ENCODE data around the gene ZNF786.

DNA sequence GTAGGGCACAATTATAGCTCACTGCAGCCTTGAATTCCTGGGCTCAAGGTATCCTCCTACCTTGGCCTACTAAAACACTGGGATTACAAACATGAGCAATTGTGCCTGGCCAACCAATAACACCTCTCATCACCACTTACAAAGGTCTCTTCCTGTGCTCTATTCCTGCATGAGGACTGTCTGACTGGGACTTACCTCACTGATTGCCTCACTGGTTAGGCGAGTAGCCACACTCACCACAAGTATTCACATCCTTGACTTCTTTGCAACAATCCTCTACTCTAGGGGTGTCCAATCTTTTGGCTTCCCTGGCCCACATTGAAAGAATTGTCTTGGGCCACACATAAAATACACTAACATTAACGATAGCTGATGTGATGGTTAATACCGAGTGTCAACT, 39.6 kb downstream of the ZNF786 start:
- TF ChIP-seq, protein P1, sequence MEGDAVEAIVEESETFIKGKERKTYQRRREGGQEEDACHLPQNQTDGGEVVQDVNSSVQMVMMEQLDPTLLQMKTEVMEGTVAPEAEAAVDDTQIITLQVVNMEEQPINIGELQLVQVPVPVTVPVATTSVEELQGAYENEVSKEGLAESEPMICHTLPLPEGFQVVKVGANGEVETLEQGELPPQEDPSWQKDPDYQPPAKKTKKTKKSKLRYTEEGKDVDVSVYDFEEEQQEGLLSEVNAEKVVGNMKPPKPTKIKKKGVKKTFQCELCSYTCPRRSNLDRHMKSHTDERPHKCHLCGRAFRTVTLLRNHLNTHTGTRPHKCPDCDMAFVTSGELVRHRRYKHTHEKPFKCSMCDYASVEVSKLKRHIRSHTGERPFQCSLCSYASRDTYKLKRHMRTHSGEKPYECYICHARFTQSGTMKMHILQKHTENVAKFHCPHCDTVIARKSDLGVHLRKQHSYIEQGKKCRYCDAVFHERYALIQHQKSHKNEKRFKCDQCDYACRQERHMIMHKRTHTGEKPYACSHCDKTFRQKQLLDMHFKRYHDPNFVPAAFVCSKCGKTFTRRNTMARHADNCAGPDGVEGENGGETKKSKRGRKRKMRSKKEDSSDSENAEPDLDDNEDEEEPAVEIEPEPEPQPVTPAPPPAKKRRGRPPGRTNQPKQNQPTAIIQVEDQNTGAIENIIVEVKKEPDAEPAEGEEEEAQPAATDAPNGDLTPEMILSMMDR (IDR thresholded peaks at IDR 0.05 in 2 of 3, conservative IDR thresholded peaks at IDR 0.05 in 1 of 3; ENCODE audit: control insufficient read depth in 2 of 3, extremely low read depth in 1 of 3, insufficient read depth in 1 of 3, low read depth in 3 of 3, low read length in 3 of 3), result no peak
- TF ChIP-seq, protein P2, sequence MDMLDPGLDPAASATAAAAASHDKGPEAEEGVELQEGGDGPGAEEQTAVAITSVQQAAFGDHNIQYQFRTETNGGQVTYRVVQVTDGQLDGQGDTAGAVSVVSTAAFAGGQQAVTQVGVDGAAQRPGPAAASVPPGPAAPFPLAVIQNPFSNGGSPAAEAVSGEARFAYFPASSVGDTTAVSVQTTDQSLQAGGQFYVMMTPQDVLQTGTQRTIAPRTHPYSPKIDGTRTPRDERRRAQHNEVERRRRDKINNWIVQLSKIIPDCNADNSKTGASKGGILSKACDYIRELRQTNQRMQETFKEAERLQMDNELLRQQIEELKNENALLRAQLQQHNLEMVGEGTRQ (IDR thresholded peaks at IDR 0.05; ENCODE audit: borderline replicate concordance, low read depth, low read length), result no peak
- TF ChIP-seq ASH2L (IDR thresholded peaks at IDR 0.05; ENCODE audit: borderline replicate concordance, low read depth) (no peak), MXI1 (IDR thresholded peaks at IDR 0.05; ENCODE audit: low read depth, low read length) (no peak), STAT3 (IDR thresholded peaks at IDR 0.05; ENCODE audit: low read depth, low read length) (no peak)
- TF ChIP-seq, protein P3, sequence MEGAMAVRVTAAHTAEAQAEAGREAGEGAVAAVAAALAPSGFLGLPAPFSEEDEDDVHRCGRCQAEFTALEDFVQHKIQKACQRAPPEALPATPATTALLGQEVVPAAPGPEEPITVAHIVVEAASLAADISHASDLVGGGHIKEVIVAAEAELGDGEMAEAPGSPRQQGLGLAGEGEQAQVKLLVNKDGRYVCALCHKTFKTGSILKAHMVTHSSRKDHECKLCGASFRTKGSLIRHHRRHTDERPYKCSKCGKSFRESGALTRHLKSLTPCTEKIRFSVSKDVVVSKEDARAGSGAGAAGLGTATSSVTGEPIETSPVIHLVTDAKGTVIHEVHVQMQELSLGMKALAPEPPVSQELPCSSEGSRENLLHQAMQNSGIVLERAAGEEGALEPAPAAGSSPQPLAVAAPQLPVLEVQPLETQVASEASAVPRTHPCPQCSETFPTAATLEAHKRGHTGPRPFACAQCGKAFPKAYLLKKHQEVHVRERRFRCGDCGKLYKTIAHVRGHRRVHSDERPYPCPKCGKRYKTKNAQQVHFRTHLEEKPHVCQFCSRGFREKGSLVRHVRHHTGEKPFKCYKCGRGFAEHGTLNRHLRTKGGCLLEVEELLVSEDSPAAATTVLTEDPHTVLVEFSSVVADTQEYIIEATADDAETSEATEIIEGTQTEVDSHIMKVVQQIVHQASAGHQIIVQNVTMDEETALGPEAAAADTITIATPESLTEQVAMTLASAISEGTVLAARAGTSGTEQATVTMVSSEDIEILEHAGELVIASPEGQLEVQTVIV (IDR thresholded peaks at IDR 0.05; ENCODE audit: borderline replicate concordance, partially characterized antibody), result no peak
- TF ChIP-seq, protein P4, sequence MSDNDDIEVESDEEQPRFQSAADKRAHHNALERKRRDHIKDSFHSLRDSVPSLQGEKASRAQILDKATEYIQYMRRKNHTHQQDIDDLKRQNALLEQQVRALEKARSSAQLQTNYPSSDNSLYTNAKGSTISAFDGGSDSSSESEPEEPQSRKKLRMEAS (IDR thresholded peaks at IDR 0.05; ENCODE audit: low read depth, low read length), result no peak
- TF ChIP-seq, protein P5, sequence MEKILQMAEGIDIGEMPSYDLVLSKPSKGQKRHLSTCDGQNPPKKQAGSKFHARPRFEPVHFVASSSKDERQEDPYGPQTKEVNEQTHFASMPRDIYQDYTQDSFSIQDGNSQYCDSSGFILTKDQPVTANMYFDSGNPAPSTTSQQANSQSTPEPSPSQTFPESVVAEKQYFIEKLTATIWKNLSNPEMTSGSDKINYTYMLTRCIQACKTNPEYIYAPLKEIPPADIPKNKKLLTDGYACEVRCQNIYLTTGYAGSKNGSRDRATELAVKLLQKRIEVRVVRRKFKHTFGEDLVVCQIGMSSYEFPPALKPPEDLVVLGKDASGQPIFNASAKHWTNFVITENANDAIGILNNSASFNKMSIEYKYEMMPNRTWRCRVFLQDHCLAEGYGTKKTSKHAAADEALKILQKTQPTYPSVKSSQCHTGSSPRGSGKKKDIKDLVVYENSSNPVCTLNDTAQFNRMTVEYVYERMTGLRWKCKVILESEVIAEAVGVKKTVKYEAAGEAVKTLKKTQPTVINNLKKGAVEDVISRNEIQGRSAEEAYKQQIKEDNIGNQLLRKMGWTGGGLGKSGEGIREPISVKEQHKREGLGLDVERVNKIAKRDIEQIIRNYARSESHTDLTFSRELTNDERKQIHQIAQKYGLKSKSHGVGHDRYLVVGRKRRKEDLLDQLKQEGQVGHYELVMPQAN (conservative IDR thresholded peaks at IDR 0.05), result no peak
